HUES64 (cell line): Measurements from ENCODE around the gene CEACAM16.
A peak's percentile ranks its signal among the peaks of the same experiment; 100 is the strongest.

Source experiments
- H3K27ac ChIP-seq: 2 replicates; pipeline ENCODE4 v1.7.0; 2013; ENCODE audit warnings: low read depth, low read length, inconsistent platforms
- H3K27me3 ChIP-seq: 2 replicates; pipeline ENCODE4 v1.6.1; 2013; ENCODE audit warnings: mild to moderate bottlenecking, low read length; ENCODE audit not compliant: insufficient read depth
- H3K36me3 ChIP-seq: 2 replicates; pipeline ENCODE4 v1.6.1; 2013; ENCODE audit warnings: mild to moderate bottlenecking, low read length; ENCODE audit not compliant: insufficient read depth
- H3K4me1 ChIP-seq: 2 replicates; pipeline ENCODE4 v1.6.1; 2013; ENCODE audit warnings: mild to moderate bottlenecking, low read length, moderate library complexity; ENCODE audit not compliant: insufficient read depth
- H3K4me3 ChIP-seq: 2 replicates; pipeline ENCODE4 v1.5.1; 2013; ENCODE audit warnings: mild to moderate bottlenecking, low read length, moderate library complexity
- H3K9ac ChIP-seq: 2 replicates; pipeline ENCODE4 v1.6.1; 2013; ENCODE audit warnings: mild to moderate bottlenecking, low read depth, low read length
- H3K9me3 ChIP-seq: 2 replicates; pipeline ENCODE4 v1.6.1; 2013; ENCODE audit warnings: low read depth, low read length; ENCODE audit not compliant: insufficient read depth
- WGBS: fragments of 150-250, 120-280 bp; methylation state at CpG from one replicate; pipeline ENCODE4 v1.1.7; 2013; ENCODE audit warnings: missing lambda C conversion rate; 5-methylcytosine and 5-hydroxymethylcytosine counted together

CEACAM16 gene

DNA sequence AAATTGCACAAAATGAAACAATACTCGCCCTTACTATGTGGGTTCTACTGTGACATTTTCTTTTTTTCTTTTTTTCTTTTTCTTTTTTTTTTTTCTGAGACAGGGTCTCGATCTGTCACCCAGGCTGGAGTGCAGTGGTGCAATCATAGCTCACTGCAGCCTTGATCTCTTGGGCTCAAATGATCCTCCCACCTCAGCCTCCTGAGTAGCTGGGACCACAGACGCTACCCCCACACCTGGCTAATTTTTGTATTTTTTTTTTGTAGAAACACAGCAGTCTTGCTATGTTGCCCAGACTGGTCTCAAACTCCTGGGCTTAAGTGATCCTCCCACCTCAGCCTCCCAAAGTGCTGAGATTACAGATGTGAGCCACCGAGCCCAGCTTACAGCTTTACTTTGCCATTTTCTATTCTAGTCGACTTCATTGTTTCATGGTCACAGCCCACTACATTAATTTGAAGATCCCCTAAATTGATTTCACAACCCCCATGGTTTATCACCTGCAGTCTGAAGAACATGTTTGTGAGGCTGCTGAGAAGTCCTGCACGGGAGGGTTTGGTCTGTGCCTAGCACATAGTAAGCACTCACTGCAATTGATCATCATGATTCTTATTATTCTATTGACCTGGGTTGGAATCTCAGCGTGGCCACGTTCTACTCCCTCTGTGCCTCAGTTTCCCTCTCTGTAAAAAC, 53.3 kb downstream of the CEACAM16 start:
- 77% methylated on average over 8 of the region's 8 CpGs for WGBS
- Histone ChIP-seq H3K36me3 (no peaks in the 10 kb centered on the region), H3K9ac (no peak overlapping the region), H3K27ac (no peak overlapping the region), H3K4me1 (peaks cover 21% of the 10 kb centered on the region), H3K27me3 (peaks cover 88% of the 10 kb centered on the region), H3K4me3 (no peak overlapping the region), H3K9me3 (no peaks in the 10 kb centered on the region)

DNA sequence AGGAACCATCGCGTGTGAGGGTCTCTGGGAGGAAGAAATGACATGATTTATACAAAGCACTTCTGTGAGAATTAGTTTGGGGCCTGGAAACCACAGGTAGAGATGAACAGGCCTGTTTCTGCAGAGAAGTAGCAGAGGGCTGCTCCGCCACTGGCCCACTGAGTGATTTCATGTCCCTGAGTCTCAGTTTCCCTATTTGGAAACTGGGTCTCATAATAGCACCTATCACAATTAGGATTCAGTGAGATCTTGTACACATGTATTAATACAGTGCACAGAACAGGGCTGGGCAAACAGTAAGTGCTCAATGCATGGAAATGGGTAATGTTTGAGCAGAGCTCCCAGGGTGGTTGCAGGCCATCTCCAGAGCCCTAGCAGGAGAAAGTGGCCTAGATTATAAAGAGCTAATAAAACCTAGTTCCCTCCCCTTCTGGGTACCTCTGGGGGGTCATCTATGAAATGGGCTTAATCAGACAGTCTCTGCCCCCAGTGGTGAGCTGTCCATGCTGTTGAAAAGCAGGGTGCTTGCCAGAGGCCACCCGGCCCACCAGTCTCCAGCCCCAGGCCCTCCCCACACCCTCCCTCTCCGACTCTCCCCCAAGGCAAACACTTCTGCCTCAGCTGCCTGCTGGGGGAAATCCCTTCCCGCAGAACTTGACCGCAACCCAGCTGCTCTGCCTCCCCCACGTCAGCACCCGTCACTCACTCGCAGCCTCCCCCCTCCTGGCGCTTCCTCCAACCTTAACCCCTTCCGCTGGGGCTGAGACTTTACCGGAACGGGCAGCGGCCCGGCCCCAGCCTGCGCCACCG, 54.1 kb downstream of the CEACAM16 start:
- H3K9ac ChIP-seq, result no peak overlapping the region
- no peaks in the 10 kb centered on the region for H3K36me3 ChIP-seq
- no peak overlapping the region for H3K27ac ChIP-seq

DNA sequence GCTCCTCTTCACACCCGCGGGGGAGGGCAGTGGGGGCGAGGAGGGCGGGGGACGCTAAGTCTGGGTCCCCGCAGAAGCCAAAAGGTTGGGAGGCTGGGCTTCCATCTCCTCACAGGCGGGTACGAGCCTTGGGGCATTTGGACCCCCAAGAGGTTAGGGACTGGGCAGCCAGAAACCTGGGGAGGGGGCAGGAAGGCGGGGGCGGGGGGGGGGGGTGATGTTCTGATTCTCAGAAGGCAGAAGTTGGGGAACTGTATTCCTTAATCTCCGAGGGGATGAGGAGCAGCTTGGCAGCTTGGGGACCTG, 54.6 kb downstream of the CEACAM16 start:
- Histone ChIP-seq H3K36me3 (no peaks in the 10 kb centered on the region), H3K9ac (no peak overlapping the region), H3K27ac (no peak overlapping the region), H3K27me3 (peaks cover 91% of the 10 kb centered on the region), H3K4me3 (peak overlapping the region; percentile 63), H3K4me1 (peaks cover 24% of the 10 kb centered on the region), H3K9me3 (no peaks in the 10 kb centered on the region)
- WGBS, result 1% methylated on average over 7 of the region's 11 CpGs

More for the DNA sequence above, 54.1 kb downstream of the CEACAM16 start:
- Histone ChIP-seq H3K4me1 (peaks cover 21% of the 10 kb centered on the region), H3K4me3 (peak overlapping the region; percentile 63), H3K9me3 (no peaks in the 10 kb centered on the region), H3K27me3 (peaks cover 89% of the 10 kb centered on the region)
- WGBS, result 14% methylated on average over 18 of the region's 18 CpGs

DNA sequence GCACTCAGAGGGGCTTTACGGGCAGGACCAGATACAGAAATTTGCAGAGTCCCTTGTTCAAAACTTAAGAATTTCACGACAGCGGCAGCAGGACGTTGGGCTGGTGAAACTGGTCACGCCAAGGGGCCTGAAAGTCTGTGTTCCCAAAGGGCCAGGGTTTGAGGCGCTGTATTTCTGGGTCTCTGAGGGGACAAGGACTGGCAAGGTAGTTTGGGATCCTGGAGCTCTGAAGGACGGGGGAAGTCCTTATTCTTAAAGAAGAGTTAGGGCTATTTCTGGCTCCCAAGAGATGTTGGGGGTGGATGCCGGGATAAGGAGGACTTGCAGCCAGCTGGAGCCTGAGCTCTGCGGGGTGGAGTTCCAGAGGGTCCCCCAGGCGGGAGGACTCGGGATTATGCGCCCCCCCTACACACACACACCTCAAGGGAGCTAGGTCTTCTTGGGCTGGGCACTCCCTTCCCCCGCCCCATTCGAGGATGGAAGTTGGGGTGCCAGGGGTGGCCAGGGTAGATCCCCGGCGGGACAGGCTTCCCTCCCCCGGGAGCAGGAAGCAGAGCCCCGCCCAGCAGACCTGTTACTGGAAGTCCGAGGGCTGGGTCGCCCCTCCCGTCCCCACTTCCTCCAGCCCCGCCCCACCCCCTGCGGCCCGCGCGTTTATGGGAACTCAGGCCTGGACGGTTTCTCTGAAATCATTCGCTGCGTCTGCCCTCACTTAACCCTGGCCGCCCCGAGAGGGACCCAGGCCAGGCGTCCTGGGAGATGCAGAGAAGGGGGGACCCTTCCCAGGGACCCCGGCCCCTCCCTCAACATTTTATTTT, 55.2 kb downstream of the CEACAM16 start:
- Histone ChIP-seq H3K27me3 (peaks cover 87% of the 10 kb centered on the region), H3K4me1 (peaks cover 24% of the 10 kb centered on the region), H3K9ac (no peak overlapping the region; the same call in 1 of the 2 replicates), H3K36me3 (no peaks in the 10 kb centered on the region), H3K9me3 (no peaks in the 10 kb centered on the region), H3K27ac (no peak overlapping the region), H3K4me3 (peak overlapping the region; percentile 63)
- under 1% methylated on average over 33 of the region's 33 CpGs for WGBS

DNA sequence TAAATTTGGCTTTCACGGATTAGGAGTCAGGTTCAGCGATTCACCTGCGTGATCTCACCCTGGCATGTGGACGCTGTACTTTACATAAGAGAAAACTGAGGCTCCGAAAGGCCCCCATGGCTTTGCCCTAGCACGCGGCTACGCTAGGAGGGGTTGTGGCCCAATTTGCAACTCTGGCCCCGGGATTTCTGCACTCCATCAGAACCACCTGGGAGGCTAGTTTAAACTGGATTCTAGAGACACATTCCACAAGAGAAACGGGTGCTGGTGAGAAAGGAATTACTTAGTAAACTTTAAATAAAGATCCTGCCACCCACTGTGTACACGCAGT, 55.8 kb downstream of the CEACAM16 start:
- Histone ChIP-seq H3K4me3 (peak overlapping the region; percentile 63), H3K4me1 (peaks cover 24% of the 10 kb centered on the region), H3K27ac (no peak overlapping the region), H3K36me3 (no peaks in the 10 kb centered on the region), H3K27me3 (peaks cover 81% of the 10 kb centered on the region), H3K9me3 (no peaks in the 10 kb centered on the region), H3K9ac (no peak overlapping the region; the same call in 1 of the 2 replicates)
- 10% methylated on average over 10 of the region's 11 CpGs for WGBS

DNA sequence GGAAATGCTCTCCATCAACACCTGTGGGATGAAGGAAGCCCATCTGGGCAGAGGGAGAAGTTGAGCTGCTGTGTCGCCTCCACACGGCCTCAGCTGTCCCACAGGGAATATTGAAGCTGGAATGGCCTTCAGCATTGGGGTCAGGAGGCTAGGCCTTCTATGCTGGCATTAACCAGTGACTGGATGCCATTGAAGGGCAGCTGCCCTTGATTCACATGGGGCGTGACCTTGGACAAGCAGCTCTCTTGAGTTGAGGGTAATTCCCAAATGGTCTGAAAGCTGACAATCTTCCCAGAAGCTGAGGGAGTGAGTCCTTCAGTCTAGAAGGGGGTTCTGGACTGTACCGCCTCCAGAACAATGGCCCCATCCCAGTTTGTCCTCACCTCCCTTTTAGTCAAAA, 56.3 kb downstream of the CEACAM16 start:
- peak overlapping the region; percentile 63; the same call in 1 of the 2 replicates for H3K4me3 ChIP-seq
- H3K9ac ChIP-seq, result no peak overlapping the region
- no peak overlapping the region for H3K27ac ChIP-seq
- no peaks in the 10 kb centered on the region for H3K36me3 ChIP-seq
- 88% methylated on average over 4 of the region's 4 CpGs for WGBS
- peaks cover 76% of the 10 kb centered on the region for H3K27me3 ChIP-seq
- peaks cover 24% of the 10 kb centered on the region for H3K4me1 ChIP-seq
- no peaks in the 10 kb centered on the region for H3K9me3 ChIP-seq

DNA sequence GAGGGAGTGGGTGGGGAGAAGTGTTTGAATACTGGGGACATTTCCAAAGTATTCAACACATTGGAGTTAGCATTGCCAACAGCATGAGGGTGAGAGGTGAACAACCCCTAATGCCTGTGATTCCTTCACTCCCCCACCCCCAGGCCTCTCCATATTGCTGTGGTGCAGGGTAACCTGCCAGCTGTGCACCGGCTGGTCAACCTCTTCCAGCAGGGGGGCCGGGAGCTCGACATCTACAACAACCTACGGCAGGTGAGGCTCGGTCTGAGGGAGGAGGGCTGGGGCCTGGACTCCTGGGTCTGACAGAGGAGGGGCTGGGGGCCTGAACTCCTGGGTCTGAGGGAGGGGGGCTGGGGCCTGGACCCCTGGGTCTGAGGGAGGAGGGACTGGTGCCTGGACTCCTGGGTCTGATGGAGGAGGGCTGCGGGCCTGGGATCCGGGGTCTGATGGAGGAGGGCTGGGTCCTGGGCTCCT, 57.2 kb downstream of the CEACAM16 start:
- H3K9ac ChIP-seq, result no peak overlapping the region
- H3K36me3 ChIP-seq, result no peaks in the 10 kb centered on the region
- H3K27me3 ChIP-seq, result peaks cover 69% of the 10 kb centered on the region
- no peak overlapping the region for H3K4me3 ChIP-seq
- no peak overlapping the region for H3K27ac ChIP-seq
- 67% methylated on average over 7 of the region's 7 CpGs for WGBS
- peaks cover 24% of the 10 kb centered on the region for H3K4me1 ChIP-seq
- H3K9me3 ChIP-seq, result no peaks in the 10 kb centered on the region

DNA sequence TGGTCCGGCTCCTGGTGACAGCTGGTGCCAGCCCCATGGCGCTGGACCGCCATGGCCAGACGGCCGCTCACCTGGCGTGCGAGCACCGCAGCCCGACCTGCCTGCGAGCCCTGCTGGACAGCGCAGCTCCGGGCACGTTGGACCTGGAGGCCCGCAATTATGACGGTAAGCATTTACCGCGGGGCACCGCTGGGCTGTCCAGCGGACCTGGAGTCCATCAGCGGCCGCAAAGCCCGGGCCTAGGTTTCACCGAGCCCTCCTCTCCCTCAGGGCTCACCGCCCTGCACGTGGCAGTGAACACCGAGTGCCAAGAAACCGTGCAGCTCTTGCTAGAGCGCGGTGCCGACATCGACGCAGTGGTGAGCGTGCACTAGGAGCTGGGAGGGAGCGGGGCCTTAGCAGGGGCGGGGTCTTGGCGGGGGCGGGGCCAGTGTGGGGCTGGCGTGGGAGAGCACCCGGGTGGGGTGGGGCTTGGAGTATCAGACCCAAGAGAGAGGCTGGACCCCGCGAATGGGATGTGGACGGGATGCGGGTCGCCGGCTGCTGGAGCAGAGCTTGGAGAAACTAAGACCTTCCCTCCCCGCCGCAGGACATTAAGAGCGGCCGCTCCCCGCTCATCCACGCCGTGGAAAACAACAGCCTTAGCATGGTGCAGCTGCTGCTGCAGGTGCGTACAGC, 58.2 kb downstream of the CEACAM16 start:
- WGBS, result 4% methylated on average over 53 of the region's 53 CpGs
- Histone ChIP-seq H3K9me3 (no peaks in the 10 kb centered on the region), H3K27me3 (peaks cover 60% of the 10 kb centered on the region), H3K4me3 (peak overlapping the region; percentile 60), H3K36me3 (no peaks in the 10 kb centered on the region), H3K27ac (no peak overlapping the region), H3K9ac (no peak overlapping the region), H3K4me1 (peaks cover 24% of the 10 kb centered on the region)

DNA sequence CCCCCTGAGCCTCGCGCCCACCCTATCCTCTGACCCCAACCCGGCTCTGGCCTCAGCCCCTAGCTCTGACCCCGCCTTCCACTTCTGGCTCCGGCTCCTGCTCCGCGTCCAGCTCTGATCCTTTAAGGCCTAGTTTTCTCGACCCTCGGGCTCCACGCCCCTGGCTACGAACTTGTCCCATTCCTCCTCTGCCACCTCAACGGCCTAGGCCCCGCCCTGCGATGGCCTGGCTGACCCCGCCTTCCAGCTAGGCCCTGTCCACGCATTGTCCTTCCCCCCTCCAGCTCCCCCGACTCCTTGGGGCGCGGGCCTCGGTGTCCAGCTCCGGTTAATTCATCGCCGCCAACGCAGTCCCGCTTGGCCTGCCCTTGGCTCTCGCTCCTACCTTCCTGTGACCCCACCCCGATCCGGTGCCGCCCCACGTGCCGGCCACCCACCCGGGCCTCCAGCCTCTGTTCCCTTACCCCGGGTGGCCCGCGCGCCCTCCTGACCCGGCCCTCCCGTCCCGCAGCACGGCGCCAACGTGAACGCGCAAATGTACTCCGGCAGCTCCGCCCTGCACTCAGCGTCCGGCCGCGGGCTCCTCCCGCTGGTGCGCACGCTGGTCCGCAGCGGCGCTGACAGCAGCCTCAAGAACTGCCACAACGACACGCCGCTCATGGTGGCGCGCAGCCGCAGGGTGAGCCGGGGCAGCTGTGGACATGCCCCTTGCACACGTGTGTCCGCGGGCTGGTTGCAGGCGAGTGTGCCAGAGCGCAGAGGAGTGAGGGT, 59.0 kb downstream of the CEACAM16 start:
- no peaks in the 10 kb centered on the region for H3K9me3 ChIP-seq
- H3K27ac ChIP-seq, result no peak overlapping the region
- H3K9ac ChIP-seq, result no peak overlapping the region
- peak overlapping the region; percentile 60 for H3K4me3 ChIP-seq
- WGBS, result under 1% methylated on average over 68 of the region's 68 CpGs
- no peaks in the 10 kb centered on the region for H3K36me3 ChIP-seq
- peaks cover 21% of the 10 kb centered on the region for H3K4me1 ChIP-seq
- H3K27me3 ChIP-seq, result peaks cover 53% of the 10 kb centered on the region

DNA sequence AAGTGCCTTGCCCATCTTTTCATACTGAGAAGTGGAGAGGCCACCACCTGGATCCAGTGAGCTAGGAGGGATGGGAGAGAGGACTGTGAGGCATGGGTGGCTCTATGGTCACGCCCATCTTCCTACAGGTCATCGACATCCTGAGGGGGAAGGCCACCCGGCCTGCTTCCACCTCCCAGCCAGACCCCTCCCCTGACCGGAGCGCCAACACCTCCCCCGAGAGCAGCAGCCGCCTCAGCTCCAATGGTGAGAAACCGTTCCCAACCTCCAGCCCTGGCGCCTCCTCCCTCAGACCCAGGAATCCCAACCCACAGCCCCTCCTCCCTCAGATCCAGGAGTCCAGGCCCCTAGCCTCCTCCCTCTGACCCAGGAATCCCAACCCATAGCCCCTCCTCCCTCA, 59.6 kb downstream of the CEACAM16 start:
- peaks cover 49% of the 10 kb centered on the region for H3K27me3 ChIP-seq
- H3K4me1 ChIP-seq, result peaks cover 18% of the 10 kb centered on the region
- no peaks in the 10 kb centered on the region for H3K36me3 ChIP-seq
- WGBS, result 7% methylated on average over 9 of the region's 9 CpGs
- H3K9ac ChIP-seq, result no peak overlapping the region
- H3K9me3 ChIP-seq, result no peaks in the 10 kb centered on the region
- H3K4me3 ChIP-seq, result peak overlapping the region; percentile 60
- H3K27ac ChIP-seq, result no peak overlapping the region
